GM12872 (cell line): ENCODE results near the gene CCDC171.

Source experiments
- CTCF ChIP-seq: IDR thresholded peaks from 3 replicates; pipeline ENCODE4 v1.5.1; 2011; ENCODE audit warnings: low read depth, mild to moderate bottlenecking, low read length, moderate library complexity; ENCODE audit not compliant: insufficient read depth

Gene CCDC171

GRCh38 chr9:15670246-15670645 is 117.4 kb downstream of the CCDC171 start:
- no peak for TF ChIP-seq CTCF

- no peak for TF ChIP-seq CTCF
Observed at GRCh38 chr9:15670894-15671293, 118.1 kb downstream of the CCDC171 start.

GRCh38 chr9:15693701-15694100 is 140.9 kb downstream of the CCDC171 start:
- TF ChIP-seq CTCF: no peak

- TF ChIP-seq CTCF: no peak
Observed at GRCh38 chr9:15696979-15697378, 144.1 kb downstream of the CCDC171 start.

GRCh38 chr9:15697446-15697851 is 144.6 kb downstream of the CCDC171 start:
- TF ChIP-seq CTCF: no peak

GRCh38 chr9:15707000-15707399 is 154.2 kb downstream of the CCDC171 start:
- TF ChIP-seq CTCF: no peak

GRCh38 chr9:15711531-15711930 is 158.7 kb downstream of the CCDC171 start:
- no peak for TF ChIP-seq CTCF

- no peak for TF ChIP-seq CTCF
Observed at GRCh38 chr9:15711931-15712330, 159.1 kb downstream of the CCDC171 start.
